Measurements from ENCODE around the gene GNPAT.

Gene GNPAT

GRCh38 chr1:231240883-231241735 is at the start of gene GNPAT:
Gene GNPAT (plus strand): TSS chr1:231241212. CDS start chr1:231241379, 167 bp downstream.
- DNase-seq (ENCODE audit: low read depth in 2 of 2), result peak; percentile 86 to 89
- no peak for TF ChIP-seq CTCF (IDR thresholded peaks at IDR 0.05; ENCODE audit: low read depth, low read length)
- peak within 1 kb of the TSS; percentile 68 to 90 for H3K4me3 ChIP-seq (replicated peaks in 1 of 2; ENCODE audit: low read depth in 2 of 2, low read length in 2 of 2)

DNA sequence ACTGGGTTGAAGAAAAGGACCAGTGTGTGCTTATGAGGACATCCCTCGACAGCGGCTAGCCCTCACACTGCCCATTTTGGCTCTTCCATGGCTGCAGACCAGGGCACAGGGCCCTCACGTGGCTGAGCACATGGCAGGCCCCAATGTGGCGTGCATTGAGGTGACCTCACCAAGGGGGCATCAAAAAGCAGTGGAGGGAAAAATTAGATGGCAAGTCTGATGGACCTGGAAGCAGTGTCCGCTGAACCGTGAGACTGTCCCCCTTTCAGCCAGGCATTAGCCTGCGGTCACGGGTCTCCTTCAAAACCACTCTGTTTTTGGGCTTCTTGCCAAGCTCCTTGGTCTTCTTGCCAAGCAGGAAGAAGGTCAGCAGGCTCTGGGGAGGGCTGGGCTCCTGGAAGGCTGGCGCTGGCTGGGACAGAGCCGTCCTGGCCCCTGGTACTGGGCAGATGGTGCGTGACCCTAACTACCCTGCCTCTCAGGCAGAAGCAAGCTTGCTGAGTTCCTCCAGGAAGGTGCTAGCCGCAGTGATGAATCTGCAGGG is 48.3 kb upstream of the GNPAT start:
- no peak overlapping the region for H3K4me3 ChIP-seq (replicated peaks in 1 of 2; ENCODE audit: low read depth in 2 of 2, low read length in 2 of 2)
- peak; percentile 16 to 69 for DNase-seq (ENCODE audit: low read depth in 2 of 2)
- TF ChIP-seq CTCF (IDR thresholded peaks at IDR 0.05; ENCODE audit: low read depth, low read length), result no peak

DNA sequence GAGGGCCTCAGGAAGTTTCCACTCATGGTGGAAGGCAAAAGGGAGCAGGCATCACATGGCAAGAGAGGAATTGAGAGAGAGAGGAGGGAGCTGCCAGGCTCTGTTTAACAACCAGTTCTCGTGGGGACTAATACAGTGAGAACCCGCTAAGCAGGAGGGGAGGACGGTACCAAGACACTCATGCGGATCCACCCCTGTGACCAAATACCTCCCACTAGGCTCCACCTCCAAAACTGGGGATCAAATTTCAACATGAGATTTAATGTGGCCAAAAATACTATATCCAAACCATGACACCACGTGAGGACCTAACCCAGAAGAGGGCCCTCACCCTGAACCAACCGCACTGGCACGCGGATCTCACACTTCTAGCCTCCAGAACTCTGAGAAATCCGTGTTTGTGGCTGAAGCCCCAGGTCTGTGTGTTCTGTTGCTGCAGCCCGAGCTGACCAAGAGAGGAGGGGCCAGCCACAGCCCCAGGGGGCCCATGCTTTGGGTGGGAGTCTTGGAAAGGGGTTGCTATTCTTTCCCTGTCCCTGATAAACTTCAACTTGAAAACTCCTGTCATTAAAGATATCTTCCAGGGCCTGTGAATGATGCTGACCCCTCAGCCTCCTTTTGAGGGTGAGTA is 47.2 kb upstream of the GNPAT start:
- H3K4me3 ChIP-seq (replicated peaks in 1 of 2; ENCODE audit: low read depth in 2 of 2, low read length in 2 of 2), result no peak overlapping the region
- DNase-seq (ENCODE audit: low read depth in 2 of 2), result no peak
- TF ChIP-seq CTCF (IDR thresholded peaks at IDR 0.05; ENCODE audit: low read depth, low read length), result no peak

GRCh38 chr1:231194476-231194842 is 46.6 kb upstream of the GNPAT start:
- DNase-seq (ENCODE audit: low read depth in 2 of 2), result no peak
- no peak for TF ChIP-seq CTCF (IDR thresholded peaks at IDR 0.05; ENCODE audit: low read depth, low read length)
- H3K4me3 ChIP-seq (replicated peaks in 1 of 2; ENCODE audit: low read depth in 2 of 2, low read length in 2 of 2), result no peak overlapping the region

- TF ChIP-seq CTCF (IDR thresholded peaks at IDR 0.05; ENCODE audit: low read depth, low read length), result no peak
- no peak overlapping the region for H3K4me3 ChIP-seq (replicated peaks in 1 of 2; ENCODE audit: low read depth in 2 of 2, low read length in 2 of 2)
- DNase-seq (ENCODE audit: low read depth in 2 of 2), result no peak
Observed at GRCh38 chr1:231194843-231195516, 46.0 kb upstream of the GNPAT start.

- TF ChIP-seq CTCF (IDR thresholded peaks at IDR 0.05; ENCODE audit: low read depth, low read length), result no peak
Observed at GRCh38 chr1:231196307-231196706, 44.7 kb upstream of the GNPAT start.

More at GRCh38 chr1:231196307-231196706, 44.7 kb upstream of the GNPAT start:
- no peak overlapping the region for H3K4me3 ChIP-seq (replicated peaks in 1 of 2; ENCODE audit: low read depth in 2 of 2, low read length in 2 of 2)
- no peak for DNase-seq (ENCODE audit: low read depth in 2 of 2)

All from cardiac fibroblast (primary cell).